ENCODE data around the gene JAZF1.

DNA sequence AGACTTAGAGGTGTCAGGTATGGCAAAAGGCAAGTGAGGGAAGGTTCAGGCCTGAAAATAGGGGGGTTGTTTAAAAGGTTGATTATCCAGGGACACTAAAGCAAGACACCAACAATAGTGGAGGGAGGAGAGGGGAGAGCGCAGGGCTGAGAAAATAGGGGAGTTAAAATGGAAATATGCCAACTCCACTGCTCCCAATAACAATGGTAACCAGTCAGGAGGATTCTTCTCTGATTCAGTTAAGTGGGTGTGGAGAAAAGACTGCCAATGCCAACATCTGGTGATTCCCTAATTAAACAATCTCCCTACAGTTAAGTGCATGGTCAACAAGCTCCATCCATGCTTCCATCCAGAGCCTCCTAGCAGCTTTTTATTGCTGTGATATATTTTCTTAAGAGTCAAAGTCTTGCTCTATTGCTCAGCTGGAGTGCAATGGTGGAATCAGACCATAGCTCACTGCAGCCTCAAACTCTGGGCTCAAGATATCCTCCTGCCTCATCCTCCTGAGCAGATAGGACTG, 183.3 kb downstream of the JAZF1 start:
- TF ChIP-seq CTCF (IDR thresholded peaks at IDR 0.05; ENCODE audit: poor library complexity) = no peak
- no peak for TF ChIP-seq EZH2 (IDR thresholded peaks at IDR 0.05; ENCODE audit: borderline replicate concordance)
- TF ChIP-seq EZH2phosphoT487 (IDR thresholded peaks at IDR 0.05; ENCODE audit: low read depth, severe bottlenecking, unreplicated experiment) = no peak

Data from hepatocyte (in vitro differentiated cells).